NB4 (cell line): ENCODE measurements around the gene ZNF805.
A peak's percentile ranks its signal among the peaks of the same experiment; 100 is the strongest.

Source experiments
- DNase-seq: peaks from one replicate; pipeline ENCODE4 v3.0.0; 2010; ENCODE audit warnings: low read depth
- H3K4me3 ChIP-seq: one replicate; pipeline ENCODE4 v1.5.1; 2011; ENCODE audit warnings: mild to moderate bottlenecking, low read depth, low read length, moderate library complexity
- MAX ChIP-seq: IDR thresholded peaks from 2 replicates; pipeline ENCODE4 v1.6.1; 2011; ENCODE audit warnings: low read depth, low read length
- MYC ChIP-seq: IDR thresholded peaks from 2 replicates; pipeline ENCODE4 v1.6.1; 2011; ENCODE audit warnings: low read depth, low read length
- POLR2A ChIP-seq: IDR thresholded peaks from 2 replicates; pipeline ENCODE4 v1.6.1; 2011; ENCODE audit warnings: mild to moderate bottlenecking; ENCODE audit not compliant: insufficient read length; ENCODE audit errors: extremely low read depth
- TF ChIP-seq, protein P1 (sequence below): IDR thresholded peaks from one replicate; pipeline ENCODE4 v1.5.1; 2012; ENCODE audit warnings: low read depth, low read length

Gene ZNF805

DNA sequence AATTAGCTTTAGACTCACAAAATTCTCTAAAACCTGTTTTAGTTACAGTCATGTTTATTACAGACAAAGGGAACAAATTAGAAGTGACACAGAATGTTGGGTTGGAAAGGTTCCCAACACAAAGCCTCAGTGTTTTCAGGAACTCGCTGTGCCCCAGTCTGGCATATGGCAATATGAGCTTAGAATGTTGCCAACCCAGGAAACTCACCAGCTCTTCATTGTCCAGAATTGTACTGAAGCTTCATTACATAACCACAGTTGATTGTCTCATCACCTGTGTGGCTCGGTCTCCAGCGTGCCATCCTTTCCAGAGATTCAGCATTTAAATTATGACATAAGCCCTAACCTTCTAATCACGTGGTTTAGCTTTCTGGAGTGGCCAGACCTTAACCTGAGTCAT is 30.1 kb upstream of the ZNF805 start:
- no peak overlapping the region for H3K4me3 ChIP-seq
- no peak for DNase-seq
- TF ChIP-seq POLR2A, result no peak
- no peak for TF ChIP-seq MAX
- TF ChIP-seq MYC, result no peak
- TF ChIP-seq, protein P1, sequence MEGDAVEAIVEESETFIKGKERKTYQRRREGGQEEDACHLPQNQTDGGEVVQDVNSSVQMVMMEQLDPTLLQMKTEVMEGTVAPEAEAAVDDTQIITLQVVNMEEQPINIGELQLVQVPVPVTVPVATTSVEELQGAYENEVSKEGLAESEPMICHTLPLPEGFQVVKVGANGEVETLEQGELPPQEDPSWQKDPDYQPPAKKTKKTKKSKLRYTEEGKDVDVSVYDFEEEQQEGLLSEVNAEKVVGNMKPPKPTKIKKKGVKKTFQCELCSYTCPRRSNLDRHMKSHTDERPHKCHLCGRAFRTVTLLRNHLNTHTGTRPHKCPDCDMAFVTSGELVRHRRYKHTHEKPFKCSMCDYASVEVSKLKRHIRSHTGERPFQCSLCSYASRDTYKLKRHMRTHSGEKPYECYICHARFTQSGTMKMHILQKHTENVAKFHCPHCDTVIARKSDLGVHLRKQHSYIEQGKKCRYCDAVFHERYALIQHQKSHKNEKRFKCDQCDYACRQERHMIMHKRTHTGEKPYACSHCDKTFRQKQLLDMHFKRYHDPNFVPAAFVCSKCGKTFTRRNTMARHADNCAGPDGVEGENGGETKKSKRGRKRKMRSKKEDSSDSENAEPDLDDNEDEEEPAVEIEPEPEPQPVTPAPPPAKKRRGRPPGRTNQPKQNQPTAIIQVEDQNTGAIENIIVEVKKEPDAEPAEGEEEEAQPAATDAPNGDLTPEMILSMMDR, result no peak

DNA sequence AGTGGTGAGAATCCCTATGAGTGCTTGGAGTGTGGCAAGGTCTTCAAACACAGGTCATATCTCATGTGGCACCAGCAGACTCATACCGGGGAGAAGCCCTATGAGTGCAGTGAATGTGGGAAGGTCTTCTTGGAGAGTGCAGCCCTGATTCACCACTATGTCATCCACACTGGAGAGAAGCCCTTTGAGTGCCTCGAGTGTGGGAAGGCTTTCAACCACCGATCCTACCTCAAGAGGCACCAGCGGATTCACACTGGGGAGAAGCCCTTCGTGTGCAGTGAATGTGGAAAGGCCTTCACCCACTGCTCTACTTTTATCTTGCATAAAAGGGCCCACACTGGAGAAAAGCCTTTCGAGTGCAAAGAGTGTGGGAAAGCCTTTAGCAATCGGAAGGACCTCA is 28.3 kb upstream of the ZNF805 start:
- no peak for TF ChIP-seq POLR2A
- TF ChIP-seq, protein P1, result no peak
- no peak for TF ChIP-seq MAX
- TF ChIP-seq MYC, result no peak
- DNase-seq, result no peak
- no peak overlapping the region for H3K4me3 ChIP-seq

DNA sequence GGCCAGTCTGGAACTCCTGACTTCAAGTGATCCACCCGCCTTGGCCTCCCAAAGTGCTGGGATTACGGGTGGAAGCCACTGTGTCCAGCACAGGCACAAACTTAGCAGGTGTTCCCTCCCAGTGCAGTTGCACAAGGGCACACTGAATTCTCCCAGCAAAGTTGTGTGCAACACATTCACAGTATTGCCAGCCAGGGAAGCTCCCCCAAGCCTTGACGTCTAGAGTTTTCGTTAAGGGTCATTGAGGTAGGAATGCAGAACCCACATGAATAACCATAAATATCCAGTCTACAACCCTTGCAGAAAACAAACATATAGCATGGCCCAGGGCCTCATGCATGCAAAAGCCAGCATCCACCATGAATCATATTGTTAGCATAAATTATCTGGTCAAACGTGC is 12.9 kb upstream of the ZNF805 start:
- DNase-seq, result no peak
- TF ChIP-seq MAX (no peak), POLR2A (no peak), MYC (no peak)
- TF ChIP-seq, protein P1, result no peak
- no peak overlapping the region for H3K4me3 ChIP-seq

DNA sequence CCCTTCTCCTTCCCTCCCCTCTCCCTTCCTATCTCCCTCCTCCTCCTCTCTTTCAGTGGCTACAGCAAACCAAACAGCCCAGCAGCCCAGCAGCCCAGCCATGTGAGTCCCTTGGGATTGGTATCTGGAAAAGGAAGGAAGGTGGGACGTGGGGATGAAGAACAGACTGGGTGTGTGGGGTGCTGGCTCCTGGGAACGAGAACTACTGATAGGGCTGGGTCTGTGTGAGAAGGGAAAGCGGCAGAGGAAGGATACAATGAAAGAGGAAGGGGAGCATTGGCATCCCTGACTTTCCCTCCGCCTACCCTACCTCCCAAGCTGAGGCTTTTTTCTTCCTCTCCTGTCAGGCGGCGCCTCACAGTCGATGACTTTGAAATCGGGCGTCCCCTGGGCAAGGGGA is 8.7 kb upstream of the ZNF805 start:
- H3K4me3 ChIP-seq, result no peak overlapping the region
- TF ChIP-seq MYC, result no peak
- TF ChIP-seq MAX, result no peak
- TF ChIP-seq, protein P1, result no peak
- TF ChIP-seq POLR2A, result no peak
- no peak for DNase-seq

GRCh38 chr19:57233207-57233606 is 7.2 kb upstream of the ZNF805 start:
- no peak overlapping the region for H3K4me3 ChIP-seq
- DNase-seq, result no peak
- TF ChIP-seq MAX (no peak), POLR2A (no peak), MYC (no peak)
- TF ChIP-seq, protein P1, result no peak

DNA sequence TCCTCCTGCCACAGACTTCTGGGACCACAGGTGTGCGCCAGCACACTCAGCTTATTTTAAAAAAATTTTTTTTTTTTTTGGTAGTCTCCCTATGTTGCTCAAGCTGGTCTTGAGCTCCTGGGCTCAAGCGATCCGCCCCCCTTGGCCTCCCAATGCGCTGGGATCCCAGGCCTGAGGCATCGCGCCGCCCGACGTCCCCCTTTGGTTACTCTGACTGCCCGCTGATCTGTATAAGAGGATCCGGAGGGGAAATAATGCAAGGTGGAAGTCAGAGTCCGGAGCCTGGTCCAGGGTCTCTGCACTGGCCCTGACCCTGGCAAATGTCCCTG is 486 bp upstream of the ZNF805 start:
- TF ChIP-seq MYC (no peak), POLR2A (no peak), MAX (no peak)
- TF ChIP-seq, protein P1, result no peak
- H3K4me3 ChIP-seq, result peak overlapping the region; percentile 7
- no peak for DNase-seq
